Natural killer cell (primary cell): ENCODE results near the gene TSPAN11. TPM values are rescaled to one million over a fixed set of nuclear protein-coding genes. Genes with fewer than 3 reads are reported as not detected.

Source experiments
- ATAC-seq, 3 donors: fragments of 150-1000 bp in 2 of 3; fragments of 200-7000 bp in 1 of 3; cut with Tn5 transposase; 1 replicate in 1 of 3; 2 replicates in 2 of 3; pipeline ENCODE4 v1.10.0; 2021; ENCODE audit warnings: mild to moderate bottlenecking in 2 of 3, moderate library complexity in 2 of 3
- DNase-seq, 2 donors: peaks; one replicate each; pipeline versions ENCODE4 v3.0.0 to v3.0.0-alpha.2; 2013 to 2021; ENCODE audit warnings: mixed read lengths in 1 of 2
- H3K27ac ChIP-seq: one replicate; pipeline ENCODE4 v1.5.1; 2013; ENCODE audit warnings: mild to moderate bottlenecking, low read length
- H3K27me3 ChIP-seq: one replicate; pipeline ENCODE4 v1.6.1; 2013; ENCODE audit warnings: low read length; ENCODE audit not compliant: control insufficient read depth, insufficient read depth
- H3K36me3 ChIP-seq: one replicate; pipeline ENCODE4 v1.6.1; 2013; ENCODE audit warnings: low read length; ENCODE audit not compliant: control insufficient read depth, insufficient read depth
- H3K4me1 ChIP-seq: one replicate; pipeline ENCODE4 v1.6.1; 2013; ENCODE audit warnings: low read length; ENCODE audit not compliant: control insufficient read depth, insufficient read depth
- H3K4me3 ChIP-seq: one replicate; pipeline ENCODE4 v1.5.1; 2013; ENCODE audit warnings: low read length
- H3K9me3 ChIP-seq: one replicate; pipeline ENCODE4 v1.6.1; 2013; ENCODE audit warnings: low read length; ENCODE audit not compliant: control insufficient read depth, insufficient read depth
- H3K27ac Mint-ChIP-seq, 2 donors: one replicate each; pipeline ENCODE4 v1.8.0; 2022; ENCODE audit warnings: mild to moderate bottlenecking in 2 of 2, mixed read lengths in 2 of 2, moderate library complexity in 1 of 2
- H3K27me3 Mint-ChIP-seq, 2 donors: one replicate each; pipeline ENCODE4 v1.8.0; 2022; ENCODE audit warnings: low read depth in 2 of 2, mixed read lengths in 2 of 2
- H3K36me3 Mint-ChIP-seq: one replicate; pipeline ENCODE4 v1.8.0; 2022; ENCODE audit warnings: mixed read lengths
- H3K4me1 Mint-ChIP-seq, 2 donors: one replicate each; pipeline ENCODE4 v1.8.0; 2022; ENCODE audit warnings: mixed read lengths in 2 of 2
- H3K4me3 Mint-ChIP-seq: one replicate; pipeline ENCODE4 v1.8.0; 2022; ENCODE audit warnings: mild to moderate bottlenecking, moderate library complexity, mixed read lengths
- H3K9me3 Mint-ChIP-seq, 2 donors: one replicate each; pipeline ENCODE4 v1.8.0; 2022; ENCODE audit warnings: mixed read lengths in 2 of 2
- WGBS: methylation state at CpG from one replicate; pipeline ENCODE4 v1.1.7; 2013; ENCODE audit warnings: missing lambda C conversion rate; ENCODE audit not compliant: insufficient coverage; 5-methylcytosine and 5-hydroxymethylcytosine counted together
- intact Hi-C: fragments of 100-400 bp; cut with micrococcal nuclease; formaldehyde crosslinking; loops from one replicate; pipeline ENCODE4 v1.14.2; 2022
- total RNA-seq, 4 donors: library from RNA; stranded (reverse); fragments of 120-200 nt in 1 of 4; gene quantifications; one replicate each; pipeline versions ENCODE4 v1.2.3 to v1.2.4, GENCODE V29; 2013 to 2022
- TF ChIP-seq, protein P1 (sequence below): fragments of 200-600 bp; IDR thresholded peaks from one replicate; pipeline ENCODE4 v1.8.0; 2022; ENCODE audit warnings: antibody characterized with exemption

TSPAN11 gene
- total RNA-seq, 3 donors from 2014 or later (not counting 1 experiment from before 2014, with no cell fraction given), result not detected

DNA sequence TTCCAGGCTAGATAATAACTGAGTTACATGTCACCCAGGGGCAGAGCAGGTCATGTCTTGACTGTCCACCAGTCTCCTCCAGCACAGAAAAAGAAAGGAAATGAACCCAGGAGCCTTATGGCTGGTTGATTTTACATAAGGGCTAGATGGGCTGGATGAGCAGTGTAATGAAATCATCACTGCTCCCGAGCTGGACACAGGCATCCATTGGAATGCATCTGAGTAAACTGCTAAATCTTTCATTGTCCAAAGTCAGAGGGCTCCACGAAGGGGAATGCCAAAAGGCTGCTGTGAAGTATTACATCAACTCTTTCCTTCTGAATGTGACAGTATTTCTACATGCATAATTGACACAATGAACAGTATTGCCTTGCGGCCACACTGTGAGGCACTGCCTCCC lies 30.1 kb upstream of the TSPAN11 start:
- Mint-ChIP-seq H3K27me3 (peaks cover 7 to 17% of the 10 kb centered on the region in 2 donors), H3K4me3 (no peak overlapping the region), H3K27ac (no peak overlapping the region), H3K4me1 (no peaks in the 10 kb centered on the region), H3K36me3 (no peaks in the 10 kb centered on the region), H3K9me3 (no peaks in the 10 kb centered on the region)
- H3K4me1 ChIP-seq, result no peaks in the 10 kb centered on the region
- ATAC-seq, result no peak
- no peak overlapping the region for H3K27ac ChIP-seq
- H3K27me3 ChIP-seq, result no peaks in the 10 kb centered on the region
- WGBS, result 81% methylated on average over 3 of the region's 3 CpGs
- intact Hi-C loops, result no loop called here
- no peak overlapping the region for H3K4me3 ChIP-seq
- TF ChIP-seq, protein P1, sequence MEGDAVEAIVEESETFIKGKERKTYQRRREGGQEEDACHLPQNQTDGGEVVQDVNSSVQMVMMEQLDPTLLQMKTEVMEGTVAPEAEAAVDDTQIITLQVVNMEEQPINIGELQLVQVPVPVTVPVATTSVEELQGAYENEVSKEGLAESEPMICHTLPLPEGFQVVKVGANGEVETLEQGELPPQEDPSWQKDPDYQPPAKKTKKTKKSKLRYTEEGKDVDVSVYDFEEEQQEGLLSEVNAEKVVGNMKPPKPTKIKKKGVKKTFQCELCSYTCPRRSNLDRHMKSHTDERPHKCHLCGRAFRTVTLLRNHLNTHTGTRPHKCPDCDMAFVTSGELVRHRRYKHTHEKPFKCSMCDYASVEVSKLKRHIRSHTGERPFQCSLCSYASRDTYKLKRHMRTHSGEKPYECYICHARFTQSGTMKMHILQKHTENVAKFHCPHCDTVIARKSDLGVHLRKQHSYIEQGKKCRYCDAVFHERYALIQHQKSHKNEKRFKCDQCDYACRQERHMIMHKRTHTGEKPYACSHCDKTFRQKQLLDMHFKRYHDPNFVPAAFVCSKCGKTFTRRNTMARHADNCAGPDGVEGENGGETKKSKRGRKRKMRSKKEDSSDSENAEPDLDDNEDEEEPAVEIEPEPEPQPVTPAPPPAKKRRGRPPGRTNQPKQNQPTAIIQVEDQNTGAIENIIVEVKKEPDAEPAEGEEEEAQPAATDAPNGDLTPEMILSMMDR, result no peak
- H3K36me3 ChIP-seq, result no peaks in the 10 kb centered on the region
- no peak for DNase-seq
- no peaks in the 10 kb centered on the region for H3K9me3 ChIP-seq

DNA sequence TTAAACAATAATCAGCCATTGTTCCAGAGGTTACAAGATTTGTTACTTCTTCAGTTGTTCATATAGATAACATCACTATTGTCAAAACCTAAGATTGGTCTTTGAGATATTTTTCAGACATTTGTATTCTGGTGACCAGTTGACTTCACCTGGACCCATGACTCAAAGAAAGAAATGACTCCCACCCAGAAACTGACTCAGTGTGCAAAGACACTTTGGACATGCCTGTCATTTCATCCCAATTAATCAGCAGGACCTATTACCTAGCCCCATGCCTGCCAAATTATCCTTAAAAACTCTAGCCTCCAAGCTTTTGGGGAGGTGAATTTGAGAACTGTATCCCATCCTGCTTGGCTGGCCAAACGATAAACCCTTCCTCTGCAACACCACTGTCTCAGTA lies 27.7 kb upstream of the TSPAN11 start:
- peaks cover 2 to 7% of the 10 kb centered on the region in 2 donors for H3K27me3 Mint-ChIP-seq
- intact Hi-C loops, result no loop called here
- DNase-seq, result no peak
- no peaks in the 10 kb centered on the region for H3K36me3 ChIP-seq
- H3K36me3 Mint-ChIP-seq, result no peaks in the 10 kb centered on the region
- H3K4me1 Mint-ChIP-seq, result no peaks in the 10 kb centered on the region
- no peaks in the 10 kb centered on the region for H3K4me1 ChIP-seq
- H3K27ac ChIP-seq, result no peak overlapping the region
- TF ChIP-seq, protein P1, result no peak
- no peaks in the 10 kb centered on the region for H3K9me3 ChIP-seq
- no peak overlapping the region for H3K4me3 ChIP-seq
- H3K9me3 Mint-ChIP-seq, result no peaks in the 10 kb centered on the region
- H3K27ac Mint-ChIP-seq, result no peak overlapping the region
- no peaks in the 10 kb centered on the region for H3K27me3 ChIP-seq
- 93% methylated on average over 1 of the region's 1 CpG for WGBS
- H3K4me3 Mint-ChIP-seq, result no peak overlapping the region
- no peak for ATAC-seq

DNA sequence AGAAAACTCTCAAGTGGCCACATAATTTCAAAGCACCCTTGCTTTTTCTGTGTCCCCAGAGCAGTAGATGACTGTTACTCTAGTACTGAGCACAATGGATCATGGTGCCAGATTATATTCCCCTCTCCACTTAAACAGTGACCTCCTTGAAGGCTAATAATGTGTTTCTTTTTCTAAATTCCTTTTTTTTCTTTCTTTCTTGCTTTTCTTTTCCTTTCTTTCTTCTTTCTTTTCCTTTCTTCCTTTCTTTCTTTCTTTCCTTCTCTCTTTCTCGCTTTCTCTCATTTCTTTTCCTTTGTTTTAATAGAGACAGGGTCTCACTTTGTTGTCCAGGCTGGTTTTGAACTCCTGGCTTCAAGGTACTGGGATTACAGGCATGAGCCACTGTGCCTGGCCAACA lies 26.2 kb upstream of the TSPAN11 start:
- H3K4me3 ChIP-seq, result no peak overlapping the region
- no peak overlapping the region for H3K27ac Mint-ChIP-seq

DNA sequence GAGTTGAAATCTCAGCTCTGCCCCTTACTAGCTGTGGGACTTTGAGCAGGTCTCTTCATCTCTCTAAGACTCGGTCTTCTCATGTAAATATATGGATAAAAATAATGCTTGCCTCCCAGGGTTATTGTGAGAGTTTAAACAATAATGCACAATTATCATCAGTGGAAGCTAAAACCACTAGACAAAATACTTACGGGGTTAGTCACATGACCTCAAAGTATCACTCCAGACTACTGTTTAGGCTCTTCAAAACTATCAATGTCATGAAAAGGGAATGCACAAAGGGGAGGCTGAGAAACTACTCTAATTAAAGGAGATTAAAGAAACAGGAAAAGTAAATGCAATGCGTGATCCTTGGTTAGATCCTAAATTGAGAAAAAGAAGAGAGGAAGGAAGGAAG lies 24.5 kb upstream of the TSPAN11 start:
- TF ChIP-seq, protein P1, result no peak
- H3K4me1 Mint-ChIP-seq, result no peaks in the 10 kb centered on the region
- DNase-seq (no peak), ATAC-seq (no peak)
- intact Hi-C loops, result no loop called here
- no peaks in the 10 kb centered on the region for H3K36me3 Mint-ChIP-seq
- no peak overlapping the region for H3K4me3 Mint-ChIP-seq
- no peaks in the 10 kb centered on the region for H3K9me3 ChIP-seq
- H3K27ac Mint-ChIP-seq, result no peak overlapping the region
- H3K9me3 Mint-ChIP-seq, result no peaks in the 10 kb centered on the region
- WGBS, result 82% methylated on average over 2 of the region's 3 CpGs
- no peak overlapping the region for H3K27ac ChIP-seq
- no peaks in the 10 kb centered on the region for H3K4me1 ChIP-seq
- H3K4me3 ChIP-seq, result no peak overlapping the region
- no peaks in the 10 kb centered on the region for H3K36me3 ChIP-seq
- no peaks in the 10 kb centered on the region for H3K27me3 ChIP-seq
- H3K27me3 Mint-ChIP-seq, result peaks cover 0 to 6% of the 10 kb centered on the region in 2 donors

More for the DNA sequence above, 26.2 kb upstream of the TSPAN11 start:
- no peaks in the 10 kb centered on the region for H3K36me3 ChIP-seq
- Mint-ChIP-seq H3K4me1 (no peaks in the 10 kb centered on the region), H3K9me3 (no peaks in the 10 kb centered on the region), H3K4me3 (no peak overlapping the region), H3K36me3 (no peaks in the 10 kb centered on the region), H3K27me3 (peaks cover 0 to 4% of the 10 kb centered on the region in 2 donors)
- no peaks in the 10 kb centered on the region for H3K27me3 ChIP-seq
- TF ChIP-seq, protein P1, result no peak
- intact Hi-C loops, result no loop called here
- no peaks in the 10 kb centered on the region for H3K9me3 ChIP-seq
- no peak overlapping the region for H3K27ac ChIP-seq
- ATAC-seq (no peak), DNase-seq (no peak)
- 83% methylated on average over 1 of the region's 1 CpG for WGBS
- no peaks in the 10 kb centered on the region for H3K4me1 ChIP-seq
